ENCODE results near the gene TAGLN2.

The TAGLN2 gene

DNA sequence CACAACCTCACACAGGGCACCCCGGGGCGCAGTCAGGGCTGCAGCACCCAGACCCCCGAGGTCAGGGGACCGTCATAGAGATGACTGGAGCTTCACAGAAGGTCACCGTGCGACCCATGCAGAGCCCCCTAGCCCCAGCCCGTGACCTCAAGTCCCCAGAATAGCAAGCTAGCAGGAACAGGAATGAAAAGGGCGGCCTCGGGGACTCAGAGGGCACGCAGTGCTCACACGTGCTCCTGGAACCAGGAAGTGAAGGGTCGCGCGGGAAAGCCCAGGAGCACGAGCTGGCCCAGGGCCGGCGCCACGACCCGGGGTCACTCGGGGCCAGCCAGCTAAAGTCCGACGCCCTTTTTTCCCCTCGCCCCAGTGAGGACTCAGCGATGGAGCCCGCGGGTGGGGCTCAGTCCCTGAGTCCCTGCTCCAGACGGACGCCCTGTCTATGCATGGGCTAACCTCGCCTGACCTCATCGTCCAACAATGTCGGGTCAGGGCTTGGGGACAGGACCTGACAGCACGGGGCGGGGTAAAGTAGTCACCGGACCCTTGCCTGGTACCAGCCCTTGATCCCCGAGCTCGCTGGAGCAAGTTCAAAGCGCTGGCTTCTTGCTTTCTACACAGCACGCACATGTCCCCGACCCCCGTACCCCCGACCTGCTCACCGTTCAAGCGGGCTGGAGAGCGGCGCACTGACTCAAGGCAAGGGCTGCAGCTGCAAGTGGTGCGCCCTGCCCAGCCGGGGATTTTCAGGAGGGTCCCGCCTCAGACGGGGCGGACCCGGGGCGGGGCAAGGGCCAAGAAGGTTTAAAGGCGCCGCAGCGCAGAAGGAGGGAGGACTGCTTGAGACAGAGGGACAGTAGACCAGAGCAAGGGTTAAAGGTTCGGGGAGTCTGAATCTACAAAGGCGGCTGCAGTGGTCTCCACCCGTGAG, at the start of gene TAGLN2:
TSS of gene TAGLN2 (minus strand) at position 717 of the 928 bp plus-strand sequence. CDS start 4,998 bp downstream, outside the sequence.
- peak; percentile 100 for TF ChIP-seq POLR2A (IDR thresholded peaks at IDR 0.05; ENCODE audit: low read depth, low read length)
- FAIRE-seq, result no peak
- peak; percentile 95 for DNase-seq (ENCODE audit: insufficient read length, low spot score)

DNA sequence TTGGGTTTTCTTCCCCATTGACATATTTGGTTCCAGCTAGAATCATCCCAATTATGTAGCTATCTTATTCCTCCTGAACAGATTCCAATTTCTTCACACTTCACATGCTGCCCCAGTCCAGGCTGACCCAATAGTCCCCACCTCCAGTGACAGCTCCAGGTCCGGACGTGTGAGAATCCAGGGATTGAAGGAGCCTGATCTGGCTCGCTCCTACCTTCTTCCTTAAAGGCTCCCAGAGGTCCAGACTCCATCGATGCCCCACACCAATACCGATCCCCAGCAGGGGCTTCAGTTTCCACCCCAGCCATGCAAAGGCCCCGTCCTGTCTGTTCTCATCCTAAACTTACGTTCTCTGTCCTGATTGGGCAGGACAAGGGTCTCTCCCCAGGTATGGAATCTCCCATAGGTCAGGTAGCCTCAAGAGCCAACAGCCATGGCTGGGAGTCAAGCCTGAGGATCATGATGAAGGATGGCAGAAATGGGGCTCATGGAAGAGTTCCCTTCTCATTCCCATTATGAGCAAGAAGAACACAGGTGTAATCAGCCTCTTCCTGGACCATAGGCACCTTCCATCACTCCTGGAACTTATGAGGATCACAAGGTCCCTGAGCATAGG, 49.2 kb upstream of the TAGLN2 start:
- no peak for DNase-seq (ENCODE audit: insufficient read length, low spot score)
- FAIRE-seq, result no peak
- no peak for TF ChIP-seq POLR2A (IDR thresholded peaks at IDR 0.05; ENCODE audit: low read depth, low read length)

DNA sequence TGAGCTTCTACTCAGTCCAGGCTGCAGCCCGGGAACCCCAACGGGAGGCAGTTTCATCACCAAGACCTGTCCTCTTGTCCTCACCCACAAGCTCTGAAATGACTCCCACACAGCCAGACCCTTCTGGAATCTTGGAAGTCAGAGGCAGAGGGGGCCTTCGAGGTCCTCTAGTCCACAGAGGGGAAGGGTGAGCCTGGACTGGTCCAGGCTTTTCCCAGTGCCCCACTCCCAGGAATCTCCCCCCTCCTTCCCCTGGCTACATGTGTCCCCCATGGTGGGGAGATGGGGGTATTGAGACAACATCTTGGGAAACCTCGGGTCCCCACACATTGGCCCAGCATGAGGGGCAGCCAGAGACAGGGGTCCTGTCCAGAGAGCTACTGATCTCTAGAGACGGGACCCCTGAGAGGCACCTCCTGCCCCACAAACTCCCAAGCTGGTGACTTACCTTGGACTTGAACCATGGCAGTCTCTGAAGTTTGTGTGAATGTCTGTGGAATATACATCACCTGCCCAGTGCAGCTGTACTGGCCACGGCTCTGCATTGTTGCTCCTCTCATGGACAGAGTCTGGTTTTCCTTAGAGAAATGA, 48.1 kb upstream of the TAGLN2 start:
- FAIRE-seq, result no peak
- no peak for TF ChIP-seq POLR2A (IDR thresholded peaks at IDR 0.05; ENCODE audit: low read depth, low read length)
- DNase-seq (ENCODE audit: insufficient read length, low spot score), result no peak

DNA sequence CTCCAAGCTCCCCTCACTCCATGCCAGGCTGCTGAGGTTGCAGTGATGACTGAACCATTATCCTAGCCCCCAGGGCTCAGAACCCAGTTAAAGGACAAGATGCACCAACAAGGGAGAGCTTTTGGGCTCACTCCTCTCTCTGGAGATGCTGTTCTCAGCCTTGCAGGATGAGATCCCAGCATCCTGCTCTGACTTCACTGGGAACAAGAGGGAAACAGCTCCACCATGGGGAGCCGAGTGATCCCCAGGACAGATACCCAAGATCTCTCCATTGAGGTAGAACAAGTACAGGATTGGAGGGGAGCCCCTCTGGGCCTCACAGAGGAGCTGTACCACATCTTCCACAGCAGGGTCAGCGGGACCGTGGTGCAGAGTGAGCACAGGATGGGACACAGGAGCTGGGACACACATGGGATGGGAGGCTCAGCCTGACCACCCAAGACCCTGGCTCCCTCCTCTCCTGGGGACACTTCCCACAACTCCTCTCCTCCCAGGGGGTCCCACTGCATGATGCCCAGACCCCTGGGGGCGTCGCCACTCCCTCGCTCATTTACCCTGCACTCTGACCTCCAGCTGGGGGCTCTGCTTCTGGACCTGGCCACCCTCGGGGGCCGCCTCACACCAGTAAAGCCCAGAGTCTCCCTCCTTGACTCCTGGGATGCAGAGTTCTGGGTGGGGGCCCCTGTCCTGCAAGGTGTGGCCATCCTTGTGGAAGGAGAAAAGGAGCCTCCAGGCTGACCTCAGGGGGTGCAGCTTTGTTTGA, 47.3 kb upstream of the TAGLN2 start:
- no peak for FAIRE-seq
- no peak for DNase-seq (ENCODE audit: insufficient read length, low spot score)
- TF ChIP-seq POLR2A (IDR thresholded peaks at IDR 0.05; ENCODE audit: low read depth, low read length), result no peak

- DNase-seq (ENCODE audit: insufficient read length, low spot score) (no peak), FAIRE-seq (no peak)
- TF ChIP-seq POLR2A (IDR thresholded peaks at IDR 0.05; ENCODE audit: low read depth, low read length), result no peak
Measured at GRCh38 chr1:159970932-159971342, 45.6 kb upstream of the TAGLN2 start.

DNA sequence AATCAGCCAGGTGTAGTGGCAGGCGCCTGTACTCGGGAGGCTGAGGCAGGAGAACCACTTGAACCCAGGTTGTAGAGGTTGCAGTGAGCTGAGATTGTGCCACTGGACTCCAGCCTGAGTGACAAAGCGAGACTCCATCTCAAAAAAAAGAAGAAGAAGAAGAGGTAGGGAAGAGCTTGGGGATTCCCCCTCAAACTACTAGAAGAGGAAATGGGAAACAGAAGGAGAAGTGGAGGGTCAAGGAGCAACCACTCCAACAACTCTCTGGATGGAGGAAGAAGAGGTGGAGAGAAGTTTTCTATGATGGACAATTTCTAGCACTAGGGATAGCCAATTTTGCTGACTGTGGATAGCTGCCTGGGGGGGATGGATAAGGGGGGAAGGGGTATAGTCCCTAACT, 43.6 kb upstream of the TAGLN2 start:
- FAIRE-seq (no peak), DNase-seq (ENCODE audit: insufficient read length, low spot score) (no peak)
- no peak for TF ChIP-seq POLR2A (IDR thresholded peaks at IDR 0.05; ENCODE audit: low read depth, low read length)

GRCh38 chr1:159965263-159965662, 40.0 kb upstream of the TAGLN2 start:
- DNase-seq (ENCODE audit: insufficient read length, low spot score) (no peak), FAIRE-seq (no peak)
- TF ChIP-seq POLR2A (IDR thresholded peaks at IDR 0.05; ENCODE audit: low read depth, low read length), result no peak

GRCh38 chr1:159964144-159964543, 38.8 kb upstream of the TAGLN2 start:
- no peak for TF ChIP-seq POLR2A (IDR thresholded peaks at IDR 0.05; ENCODE audit: low read depth, low read length)
- DNase-seq (ENCODE audit: insufficient read length, low spot score), result no peak
- no peak for FAIRE-seq

GRCh38 chr1:159962176-159962575, 36.9 kb upstream of the TAGLN2 start:
- TF ChIP-seq POLR2A (IDR thresholded peaks at IDR 0.05; ENCODE audit: low read depth, low read length), result no peak
- DNase-seq (ENCODE audit: insufficient read length, low spot score), result no peak
- FAIRE-seq, result no peak

- FAIRE-seq (no peak), DNase-seq (ENCODE audit: insufficient read length, low spot score) (no peak)
- no peak for TF ChIP-seq POLR2A (IDR thresholded peaks at IDR 0.05; ENCODE audit: low read depth, low read length)
Measured at GRCh38 chr1:159961636-159962035, 36.3 kb upstream of the TAGLN2 start.

- FAIRE-seq, result no peak
- DNase-seq (ENCODE audit: insufficient read length, low spot score), result peak; percentile 73
- TF ChIP-seq POLR2A (IDR thresholded peaks at IDR 0.05; ENCODE audit: low read depth, low read length), result no peak
Measured at GRCh38 chr1:159960721-159961381, 35.5 kb upstream of the TAGLN2 start.

- DNase-seq (ENCODE audit: insufficient read length, low spot score) (no peak), FAIRE-seq (no peak)
- no peak for TF ChIP-seq POLR2A (IDR thresholded peaks at IDR 0.05; ENCODE audit: low read depth, low read length)
Measured at GRCh38 chr1:159959451-159959850, 34.1 kb upstream of the TAGLN2 start.

DNA sequence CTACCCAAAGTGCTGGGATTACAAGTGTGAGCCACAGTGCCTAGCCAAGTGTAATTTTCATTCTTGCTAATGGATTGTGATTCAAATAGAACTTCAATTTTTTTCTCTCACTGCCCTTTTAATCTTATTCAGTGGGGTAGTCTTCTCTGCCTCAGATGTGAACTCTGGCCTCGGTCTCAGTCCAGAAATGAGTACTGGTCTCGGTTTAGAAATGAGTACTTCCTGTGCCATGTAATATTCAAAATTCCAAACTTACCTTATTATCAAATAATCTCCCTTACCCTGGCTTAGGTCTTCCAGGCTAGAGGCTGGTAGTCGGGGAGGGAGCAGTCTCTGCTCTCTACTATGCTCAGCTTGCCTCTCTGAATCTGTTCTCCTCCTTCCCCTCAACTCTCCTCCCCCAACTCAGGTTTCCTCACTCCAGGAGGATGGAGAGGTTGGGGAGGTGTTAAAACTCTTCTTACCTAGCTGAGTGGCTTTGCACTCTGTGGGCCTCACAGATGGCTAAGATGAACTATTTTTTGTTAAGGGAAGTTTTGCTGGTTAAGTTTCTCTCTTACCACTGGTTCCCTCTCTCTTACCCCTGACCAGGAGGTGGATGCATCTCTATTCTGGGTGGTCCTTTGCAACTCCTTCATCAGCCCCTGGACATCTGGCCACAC, 33.5 kb upstream of the TAGLN2 start:
- no peak for FAIRE-seq
- DNase-seq (ENCODE audit: insufficient read length, low spot score), result no peak
- no peak for TF ChIP-seq POLR2A (IDR thresholded peaks at IDR 0.05; ENCODE audit: low read depth, low read length)

All from H54 (cell line).